Stimulated activated naive B cell treated with anti-CD40 and anti-IgM and Interleukin-4, amounts not matched to agents 10 μg/mL and 1 μg/mL and 100 μg/mL, for 72 hours (primary cell): Measurements from ENCODE around the gene PTPRT.
A peak's percentile ranks its signal among the peaks of the same experiment; 100 is the strongest.

ENCODE experiments used
- ATAC-seq, 2 donors: fragments of 150-1000 bp; cut with Tn5 transposase; replicated peaks; 2 replicates each; pipeline ENCODE4 v1.10.0; 2021; ENCODE audit warnings: moderate library complexity in 1 of 2
- DNase-seq: peaks from one replicate; pipeline ENCODE4 v3.0.0; 2021
- H3K27ac Mint-ChIP-seq: one replicate; pipeline ENCODE4 v1.8.0; 2022; ENCODE audit warnings: mild to moderate bottlenecking, mixed read lengths
- H3K27me3 Mint-ChIP-seq, 2 donors: one replicate each; pipeline ENCODE4 v1.8.0; 2022; ENCODE audit warnings: mixed read lengths in 2 of 2
- H3K36me3 Mint-ChIP-seq, 2 donors: one replicate each; pipeline ENCODE4 v1.8.0; 2022; ENCODE audit warnings: mixed read lengths in 2 of 2, mild to moderate bottlenecking in 1 of 2
- H3K4me1 Mint-ChIP-seq, 2 donors: one replicate each; pipeline ENCODE4 v1.8.0; 2022; ENCODE audit warnings: mixed read lengths in 2 of 2, mild to moderate bottlenecking in 1 of 2
- H3K4me3 Mint-ChIP-seq, 2 donors: one replicate each; pipeline ENCODE4 v1.8.0; 2022; ENCODE audit warnings: mild to moderate bottlenecking in 2 of 2, mixed read lengths in 2 of 2, moderate library complexity in 1 of 2
- H3K9me3 Mint-ChIP-seq, 2 donors: one replicate each; pipeline ENCODE4 v1.8.0; 2022; ENCODE audit warnings: mixed read lengths in 2 of 2, mild to moderate bottlenecking in 1 of 2

Gene PTPRT

DNA sequence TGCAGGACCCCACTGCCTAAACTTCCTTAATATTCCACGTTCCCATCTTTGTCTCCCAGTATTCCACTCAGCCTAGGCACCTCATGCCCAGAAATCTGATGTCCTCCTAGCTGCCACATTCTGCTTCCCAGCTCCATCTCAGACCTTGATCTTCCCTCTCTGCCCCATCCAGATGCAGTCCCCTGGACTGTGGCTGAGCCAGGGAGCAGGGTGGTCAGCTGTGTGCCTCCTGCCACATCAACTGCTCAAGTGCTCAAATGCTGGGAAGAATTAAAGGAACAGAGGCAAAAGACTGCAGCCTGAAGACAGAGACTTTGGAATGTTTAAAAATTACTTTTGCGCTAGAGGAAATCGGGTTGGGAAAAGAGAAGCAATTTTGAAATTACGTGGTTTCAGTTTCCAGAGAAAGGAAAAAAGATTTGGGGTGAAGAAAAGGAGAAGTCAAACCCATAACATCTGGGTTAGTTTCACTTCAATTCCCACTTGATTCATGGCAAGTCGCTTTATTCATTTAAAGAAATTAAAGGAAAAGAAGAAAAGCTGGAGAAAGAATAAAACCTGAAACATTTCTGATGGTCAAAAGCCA, 704.8 kb downstream of the PTPRT start:
- H3K27ac Mint-ChIP-seq = no peak overlapping the region
- DNase-seq (no peak), ATAC-seq (no peak)
- peaks cover 3 to 5% of the 10 kb centered on the region in 2 donors for H3K9me3 Mint-ChIP-seq
- no peaks in the 10 kb centered on the region for H3K27me3 Mint-ChIP-seq
- H3K4me3 Mint-ChIP-seq = no peak overlapping the region
- no peaks in the 10 kb centered on the region for H3K36me3 Mint-ChIP-seq
- H3K4me1 Mint-ChIP-seq = no peaks in the 10 kb centered on the region

DNA sequence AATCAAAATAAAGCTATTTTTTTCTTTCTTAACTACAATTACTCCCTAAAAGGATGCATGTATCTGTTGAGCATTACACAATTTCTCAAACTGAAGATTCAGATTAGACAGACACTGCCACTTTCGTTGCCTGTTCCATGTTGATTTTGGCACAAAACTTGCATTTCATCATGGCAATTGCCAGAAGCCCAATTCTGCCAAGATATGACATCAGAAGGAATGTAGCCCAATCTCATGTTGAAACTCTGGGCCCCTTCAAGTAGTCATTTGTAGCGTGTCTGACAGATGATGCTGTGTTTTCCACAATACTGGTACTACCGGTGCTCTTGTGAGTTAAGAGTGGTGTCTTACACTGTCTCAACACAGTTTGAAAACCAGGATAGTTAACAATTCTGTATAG, 705.4 kb downstream of the PTPRT start:
- ATAC-seq (no peak), DNase-seq (no peak)
- Mint-ChIP-seq H3K4me3 (no peak overlapping the region), H3K27ac (no peak overlapping the region), H3K27me3 (no peaks in the 10 kb centered on the region), H3K36me3 (no peaks in the 10 kb centered on the region), H3K4me1 (no peaks in the 10 kb centered on the region), H3K9me3 (peaks cover 3 to 5% of the 10 kb centered on the region in 2 donors)

DNA sequence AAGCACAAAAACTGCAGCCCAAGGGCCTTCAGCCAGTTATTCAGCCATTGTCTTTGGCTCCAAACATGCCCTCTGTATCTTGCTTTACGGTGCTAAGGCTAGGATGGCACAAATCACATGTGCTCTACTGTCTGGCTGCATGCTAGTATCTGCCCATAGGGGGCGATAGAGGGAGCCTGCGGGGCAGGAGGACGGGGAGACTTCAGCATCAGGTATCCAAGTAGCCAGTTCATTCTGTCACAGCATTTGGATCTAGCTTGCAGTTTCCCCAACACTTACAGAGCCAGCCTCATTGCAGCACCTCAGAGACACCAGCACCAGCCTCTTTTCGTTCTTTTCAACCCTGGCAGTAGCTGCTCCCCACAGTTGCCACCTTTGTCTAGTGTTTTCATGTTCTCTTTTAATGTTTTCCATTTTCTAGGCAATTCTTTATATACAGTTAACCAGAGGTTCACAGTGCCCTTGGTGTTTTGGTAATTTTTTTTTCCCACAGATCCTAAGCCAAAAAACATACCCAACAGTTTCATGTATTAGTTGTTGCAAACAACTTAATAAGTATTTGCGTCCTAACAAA, 705.9 kb downstream of the PTPRT start:
- Mint-ChIP-seq H3K27me3 (no peaks in the 10 kb centered on the region), H3K36me3 (no peaks in the 10 kb centered on the region), H3K27ac (no peak overlapping the region), H3K4me3 (no peak overlapping the region), H3K9me3 (peaks cover 3 to 5% of the 10 kb centered on the region in 2 donors), H3K4me1 (no peaks in the 10 kb centered on the region)
- ATAC-seq (peak in 1 of 2 donors; percentile 33), DNase-seq (no peak)

DNA sequence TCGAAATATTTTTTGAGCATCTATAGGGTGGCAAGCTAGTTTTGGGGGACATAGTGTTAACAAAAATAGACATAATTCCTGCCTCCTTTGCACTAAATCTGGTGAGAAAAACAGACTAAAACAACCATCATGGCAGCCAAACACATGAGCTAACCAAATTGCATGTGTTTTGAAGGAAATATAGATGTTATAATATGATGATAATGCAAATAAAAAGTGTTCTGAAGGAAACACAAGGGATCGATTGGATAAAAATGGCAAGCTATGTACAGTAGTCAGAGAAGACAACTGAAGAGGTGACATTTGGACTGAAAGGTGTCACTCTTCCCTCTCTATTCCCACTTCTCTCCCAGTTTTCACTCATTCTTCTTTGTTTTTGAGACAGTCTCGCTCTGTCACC, 706.9 kb downstream of the PTPRT start:
- peaks cover 3 to 5% of the 10 kb centered on the region in 2 donors for H3K9me3 Mint-ChIP-seq
- DNase-seq = no peak
- H3K27ac Mint-ChIP-seq = no peak overlapping the region
- H3K4me1 Mint-ChIP-seq = no peaks in the 10 kb centered on the region
- H3K36me3 Mint-ChIP-seq = no peaks in the 10 kb centered on the region
- H3K27me3 Mint-ChIP-seq = no peaks in the 10 kb centered on the region
- no peak for ATAC-seq
- H3K4me3 Mint-ChIP-seq = no peak overlapping the region

DNA sequence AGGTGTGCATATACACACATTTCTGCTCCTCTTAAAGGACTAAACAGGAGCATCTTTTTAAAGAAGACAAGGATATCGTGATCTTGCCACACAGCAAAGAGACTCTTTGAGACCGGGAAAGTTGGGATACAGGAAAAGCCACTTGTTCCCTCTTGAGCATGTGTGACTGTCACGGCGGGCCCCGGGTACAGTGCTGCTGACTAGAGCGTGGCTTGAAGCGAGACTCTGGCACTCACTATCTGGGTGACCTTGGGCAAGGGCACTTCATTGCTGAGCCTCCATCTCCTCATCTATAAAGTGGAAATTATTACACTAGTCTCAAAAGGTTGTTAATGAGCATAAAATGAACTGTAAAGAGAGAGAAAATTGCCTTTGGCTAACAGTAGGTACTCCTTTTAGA, 713.9 kb downstream of the PTPRT start:
- Mint-ChIP-seq H3K9me3 (no peaks in the 10 kb centered on the region), H3K4me1 (no peaks in the 10 kb centered on the region), H3K27me3 (no peaks in the 10 kb centered on the region), H3K4me3 (no peak overlapping the region), H3K36me3 (no peaks in the 10 kb centered on the region), H3K27ac (no peak overlapping the region)
- ATAC-seq (no peak), DNase-seq (no peak)

DNA sequence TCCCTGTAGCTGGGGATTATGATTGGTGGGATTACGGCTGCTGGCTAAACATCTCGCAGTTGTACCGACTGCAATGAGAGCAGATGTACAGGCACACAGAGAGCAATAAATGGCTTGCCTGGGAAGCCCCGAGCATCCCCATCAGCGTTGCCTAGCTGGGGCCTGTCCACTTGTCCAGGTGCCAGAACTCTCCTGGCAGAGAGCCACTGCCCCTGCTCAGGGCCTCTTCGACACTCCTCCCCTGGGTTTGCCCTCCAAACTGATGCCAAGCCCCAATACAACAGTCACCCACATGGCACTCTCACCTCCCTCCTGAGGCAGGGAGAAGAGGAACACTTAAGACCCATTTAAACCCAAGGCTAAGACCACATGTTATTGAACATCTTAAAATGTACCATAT, 715.1 kb downstream of the PTPRT start:
- no peak for ATAC-seq
- no peaks in the 10 kb centered on the region for H3K4me1 Mint-ChIP-seq
- no peak overlapping the region for H3K27ac Mint-ChIP-seq
- no peaks in the 10 kb centered on the region for H3K36me3 Mint-ChIP-seq
- no peaks in the 10 kb centered on the region for H3K27me3 Mint-ChIP-seq
- no peak for DNase-seq
- no peak overlapping the region for H3K4me3 Mint-ChIP-seq
- H3K9me3 Mint-ChIP-seq = peaks cover 0 to 4% of the 10 kb centered on the region in 2 donors

DNA sequence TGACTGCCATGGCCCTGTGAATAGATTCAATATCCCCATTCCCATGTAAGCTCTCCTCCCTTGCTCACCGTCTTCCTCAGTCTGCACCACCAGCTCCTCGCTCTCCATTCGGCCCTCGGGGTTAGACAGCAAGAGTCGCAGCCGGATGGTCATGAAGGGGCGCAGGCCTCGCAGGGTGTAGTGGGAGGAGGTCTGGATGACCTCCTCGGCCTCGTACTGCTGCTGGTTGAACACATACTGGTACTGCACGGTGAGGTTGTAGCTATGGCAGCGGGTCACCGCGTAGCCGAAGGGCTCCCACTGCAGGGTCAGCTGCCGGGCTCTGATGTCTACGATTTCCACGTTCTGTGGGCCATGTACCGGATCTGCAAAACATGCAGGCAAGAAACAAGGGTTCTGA, 717.5 kb downstream of the PTPRT start:
- Mint-ChIP-seq H3K9me3 (peaks cover 0 to 4% of the 10 kb centered on the region in 2 donors), H3K27ac (no peak overlapping the region), H3K27me3 (no peaks in the 10 kb centered on the region), H3K36me3 (no peaks in the 10 kb centered on the region), H3K4me1 (no peaks in the 10 kb centered on the region), H3K4me3 (no peak overlapping the region)
- DNase-seq (no peak), ATAC-seq (no peak)

DNA sequence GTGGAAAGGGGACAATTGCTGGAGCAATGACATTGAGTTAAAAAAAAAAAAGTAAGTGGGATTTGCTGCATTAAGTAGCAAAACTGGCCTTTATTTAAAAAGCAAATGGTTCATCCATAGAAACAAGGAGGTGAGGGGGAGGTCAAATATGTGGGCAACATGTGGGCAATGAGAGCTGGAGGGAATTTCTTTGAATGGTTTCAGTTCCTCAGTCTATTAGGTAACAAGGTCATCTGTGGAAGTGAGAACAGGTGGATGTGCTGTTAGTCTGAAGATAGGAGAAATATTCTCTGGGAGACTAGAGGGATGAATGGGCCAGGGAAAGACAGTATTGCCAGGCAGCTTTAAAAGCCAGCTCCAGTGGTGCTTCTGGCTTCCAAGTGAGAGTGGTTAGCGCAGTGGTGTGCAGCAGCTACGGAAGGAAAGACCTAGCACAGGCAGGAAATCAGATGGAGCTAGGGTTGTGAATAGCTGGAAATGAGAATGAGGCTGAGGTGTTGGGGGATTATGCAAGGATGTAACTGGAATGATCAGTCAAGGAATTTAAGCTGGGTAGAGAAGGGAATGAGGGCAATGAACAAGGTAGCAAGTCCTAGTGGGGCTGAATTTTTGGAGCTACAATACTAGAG, 727.6 kb downstream of the PTPRT start:
- DNase-seq = no peak
- Mint-ChIP-seq H3K9me3 (peaks cover 0 to 2% of the 10 kb centered on the region in 2 donors), H3K4me3 (no peak overlapping the region), H3K27me3 (no peaks in the 10 kb centered on the region), H3K36me3 (no peaks in the 10 kb centered on the region), H3K4me1 (peaks cover 0 to 2% of the 10 kb centered on the region in 2 donors), H3K27ac (no peak overlapping the region)
- peak; percentile 67 to 79 for ATAC-seq

DNA sequence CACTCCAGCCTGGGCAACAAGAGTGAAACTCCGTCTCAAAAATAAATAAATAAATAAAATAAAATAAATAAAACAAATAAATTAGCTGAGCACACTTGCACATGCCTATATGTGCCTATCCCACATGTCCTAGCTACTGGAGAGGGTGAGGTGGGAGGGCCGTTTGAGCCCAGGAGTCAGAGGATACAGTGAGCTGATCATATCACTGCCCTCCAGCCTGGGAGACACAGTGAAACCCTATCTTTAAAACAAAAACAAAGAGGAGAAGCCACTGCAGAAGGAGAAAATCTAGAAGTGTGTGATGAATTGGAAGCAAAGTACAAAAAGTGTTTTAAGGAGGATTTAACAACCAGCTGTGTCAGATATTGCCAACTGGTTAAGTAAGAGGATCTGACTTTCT, 728.4 kb downstream of the PTPRT start:
- Mint-ChIP-seq H3K27ac (no peak overlapping the region), H3K36me3 (no peaks in the 10 kb centered on the region), H3K4me1 (peaks cover 0 to 2% of the 10 kb centered on the region in 2 donors), H3K27me3 (no peaks in the 10 kb centered on the region), H3K9me3 (no peaks in the 10 kb centered on the region), H3K4me3 (no peak overlapping the region)
- no peak for DNase-seq
- no peak for ATAC-seq

DNA sequence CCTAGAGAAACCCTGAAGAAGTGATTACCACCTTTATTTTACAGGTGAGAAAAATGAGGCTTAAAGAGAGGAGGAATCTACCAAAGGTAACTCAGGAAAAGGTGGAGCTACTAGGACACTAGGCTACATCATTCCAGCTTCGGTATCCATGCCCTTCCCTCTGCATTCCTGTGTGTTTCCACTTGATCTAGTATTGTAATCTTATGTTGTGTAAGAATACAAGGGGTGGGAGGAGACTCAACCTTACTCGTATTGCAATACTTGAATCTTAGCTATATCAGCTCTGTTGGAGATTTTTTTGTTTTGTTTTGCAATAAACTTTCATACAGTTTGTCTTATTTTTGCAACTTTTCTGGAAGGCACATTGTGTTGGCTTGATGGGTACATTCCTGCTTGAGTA, 742.4 kb downstream of the PTPRT start:
- no peak overlapping the region for H3K4me3 Mint-ChIP-seq
- DNase-seq (no peak), ATAC-seq (no peak)
- no peaks in the 10 kb centered on the region for H3K36me3 Mint-ChIP-seq
- H3K27me3 Mint-ChIP-seq = no peaks in the 10 kb centered on the region
- H3K27ac Mint-ChIP-seq = no peak overlapping the region
- peaks cover 2 to 13% of the 10 kb centered on the region in 2 donors for H3K9me3 Mint-ChIP-seq
- no peaks in the 10 kb centered on the region for H3K4me1 Mint-ChIP-seq

DNA sequence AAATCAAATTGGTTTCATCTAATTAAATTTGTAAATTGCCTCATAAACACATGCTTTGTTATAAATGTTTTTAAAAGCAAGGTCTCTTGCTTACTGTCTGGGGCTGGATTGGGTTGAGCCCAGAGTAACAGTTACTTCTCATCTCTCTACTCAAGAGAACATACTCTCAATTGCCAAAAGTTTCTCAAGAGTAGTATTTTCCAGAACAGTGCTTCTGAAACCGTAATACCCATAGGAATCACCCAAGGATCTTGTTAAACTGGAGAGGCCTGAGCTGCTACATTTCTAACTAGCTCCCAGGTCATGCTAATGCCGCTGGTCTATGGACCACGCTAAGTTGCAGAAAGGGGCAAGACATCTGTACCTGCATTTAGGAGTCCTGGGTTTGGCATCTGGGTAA, 744.9 kb downstream of the PTPRT start:
- ATAC-seq = no peak
- Mint-ChIP-seq H3K36me3 (no peaks in the 10 kb centered on the region), H3K27ac (no peak overlapping the region), H3K9me3 (no peaks in the 10 kb centered on the region), H3K4me3 (no peak overlapping the region), H3K4me1 (no peaks in the 10 kb centered on the region), H3K27me3 (no peaks in the 10 kb centered on the region)
- DNase-seq = no peak

DNA sequence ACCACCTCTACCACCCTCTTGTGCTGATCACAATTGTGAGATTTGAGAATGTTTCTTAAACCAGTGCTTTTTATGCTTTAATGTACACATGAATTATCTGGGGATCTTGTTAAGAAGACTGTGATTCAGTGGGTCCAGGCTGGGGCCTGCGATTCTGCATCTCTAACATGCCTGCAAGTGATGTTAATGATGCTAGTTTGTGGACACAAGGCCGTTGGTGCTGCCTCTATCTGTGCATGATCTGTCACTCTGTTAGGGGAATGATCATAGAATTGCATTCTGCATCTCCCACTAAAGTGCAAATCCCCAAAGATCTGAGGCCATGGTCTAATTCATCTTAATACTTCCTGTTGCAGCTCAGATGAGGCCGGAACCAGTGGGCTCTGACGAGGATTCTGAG, 746.5 kb downstream of the PTPRT start:
- Mint-ChIP-seq H3K4me3 (no peak overlapping the region), H3K27me3 (no peaks in the 10 kb centered on the region), H3K27ac (no peak overlapping the region), H3K36me3 (no peaks in the 10 kb centered on the region), H3K4me1 (no peaks in the 10 kb centered on the region), H3K9me3 (peaks cover 0 to 1% of the 10 kb centered on the region in 2 donors)
- no peak for DNase-seq
- ATAC-seq = no peak

DNA sequence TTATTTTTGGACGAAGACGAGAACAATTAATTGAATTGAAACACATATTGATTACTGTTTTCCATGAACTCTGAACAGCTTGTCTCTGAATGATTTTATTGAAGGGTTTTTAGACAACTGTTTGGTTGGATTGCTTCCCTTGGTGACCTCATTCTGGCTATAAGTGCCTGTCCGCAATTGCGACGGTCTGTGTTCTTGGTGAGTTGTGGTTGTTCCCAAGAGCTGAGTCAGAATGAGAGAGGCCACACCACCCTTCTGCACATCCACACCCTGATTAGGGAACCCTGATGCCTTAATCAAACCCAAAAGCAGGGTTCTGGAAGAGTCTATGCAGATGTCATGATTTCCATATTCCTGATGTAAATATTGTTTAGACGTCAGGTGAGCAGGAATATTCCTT, 747.0 kb downstream of the PTPRT start:
- ATAC-seq = no peak
- Mint-ChIP-seq H3K9me3 (peaks cover 0 to 1% of the 10 kb centered on the region in 2 donors), H3K27me3 (no peaks in the 10 kb centered on the region), H3K4me1 (no peaks in the 10 kb centered on the region), H3K4me3 (no peak overlapping the region), H3K36me3 (no peaks in the 10 kb centered on the region), H3K27ac (no peak overlapping the region)
- DNase-seq = no peak

DNA sequence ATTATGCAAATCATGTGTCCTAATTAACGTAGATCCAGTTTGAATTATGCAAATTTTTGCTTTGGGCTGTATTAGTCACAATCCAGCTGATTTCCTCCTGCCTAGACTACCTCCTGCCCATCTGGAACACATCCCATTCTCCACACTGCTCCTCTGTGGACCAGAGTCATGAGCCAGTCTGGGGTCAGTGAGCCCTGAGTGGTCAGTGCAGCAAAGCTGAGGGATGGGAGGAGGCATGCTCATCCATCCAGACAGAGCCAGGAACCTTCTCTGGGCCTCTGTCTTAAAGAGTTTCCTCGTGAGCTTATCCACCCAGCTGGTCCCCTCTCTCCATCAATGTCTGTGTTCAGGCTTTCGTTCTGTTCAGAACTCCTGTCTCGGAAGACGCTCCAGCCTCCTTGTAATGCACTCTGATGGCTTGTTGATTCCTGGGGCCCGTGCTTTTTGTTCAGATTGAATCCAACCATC, 747.8 kb downstream of the PTPRT start:
- no peaks in the 10 kb centered on the region for H3K36me3 Mint-ChIP-seq
- no peaks in the 10 kb centered on the region for H3K27me3 Mint-ChIP-seq
- no peak for DNase-seq
- ATAC-seq = no peak
- peak overlapping the region; percentile 48 for H3K27ac Mint-ChIP-seq
- H3K4me3 Mint-ChIP-seq = no peak overlapping the region
- no peaks in the 10 kb centered on the region for H3K4me1 Mint-ChIP-seq
- H3K9me3 Mint-ChIP-seq = peaks cover 0 to 1% of the 10 kb centered on the region in 2 donors

DNA sequence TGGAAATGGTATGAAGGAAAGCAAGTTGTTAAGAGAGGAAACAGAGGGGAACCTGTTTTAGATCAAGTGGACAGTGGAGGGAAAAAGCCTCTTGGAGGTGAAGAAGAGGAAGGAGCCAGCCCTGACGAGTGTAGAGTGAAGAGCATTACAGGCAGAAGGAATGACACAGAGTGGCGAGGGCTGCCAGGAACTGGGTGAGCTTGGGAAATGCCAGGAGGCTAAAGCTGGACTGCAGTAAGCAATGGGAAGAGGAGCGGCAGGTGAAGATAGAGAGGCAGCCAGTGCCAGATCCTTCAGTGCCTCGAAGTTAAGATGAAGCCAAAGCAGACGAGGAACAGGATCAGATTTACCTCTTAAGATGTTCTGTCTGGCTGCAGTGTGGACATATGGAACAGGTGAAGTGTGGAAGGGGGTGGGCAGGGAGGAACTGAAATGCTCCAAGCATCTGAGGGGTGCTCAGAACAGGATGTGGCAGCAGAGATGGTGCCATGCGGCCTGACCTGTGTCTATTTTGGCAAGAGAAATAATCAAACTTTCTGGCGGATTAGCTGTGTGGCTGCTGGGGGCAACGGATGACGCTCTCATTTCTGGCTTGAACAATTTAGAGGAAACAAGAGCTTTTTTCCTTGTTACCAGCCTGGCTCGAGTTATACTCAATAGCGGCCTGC, 748.4 kb downstream of the PTPRT start:
- H3K27ac Mint-ChIP-seq = no peak overlapping the region
- H3K9me3 Mint-ChIP-seq = peaks cover 0 to 1% of the 10 kb centered on the region in 2 donors
- no peak overlapping the region for H3K4me3 Mint-ChIP-seq
- DNase-seq (no peak), ATAC-seq (no peak)
- no peaks in the 10 kb centered on the region for H3K36me3 Mint-ChIP-seq
- no peaks in the 10 kb centered on the region for H3K27me3 Mint-ChIP-seq
- H3K4me1 Mint-ChIP-seq = no peaks in the 10 kb centered on the region
